Globus pallidus (tissue), 1 donor: ENCODE data around the gene PRL.

ENCODE experiments used
- DNase-seq: peaks from one replicate; pipeline ENCODE4 v3.0.0-alpha.2; 2015; ENCODE audit warnings: low spot score

The PRL gene

GRCh38 chr6:22296936-22297335, at the start of gene PRL:
Gene PRL (minus strand): TSS chr6:22297036. CDS start chr6:22296982, 54 bp downstream.
- DNase-seq = no peak

- DNase-seq = no peak
Measured at GRCh38 chr6:22343864-22344263, 47.0 kb upstream of the PRL start.

- no peak for DNase-seq
Measured at GRCh38 chr6:22334778-22335177, 37.9 kb upstream of the PRL start.

GRCh38 chr6:22333802-22334201, 37.0 kb upstream of the PRL start:
- no peak for DNase-seq

- no peak for DNase-seq
Measured at GRCh38 chr6:22332711-22333110, 35.9 kb upstream of the PRL start.

GRCh38 chr6:22332216-22332615, 35.4 kb upstream of the PRL start:
- no peak for DNase-seq

- DNase-seq = no peak
Measured at GRCh38 chr6:22330941-22331340, 34.1 kb upstream of the PRL start.

GRCh38 chr6:22328474-22328873, 31.6 kb upstream of the PRL start:
- DNase-seq = no peak

GRCh38 chr6:22327881-22328280, 31.0 kb upstream of the PRL start:
- no peak for DNase-seq

GRCh38 chr6:22326500-22326899, 29.7 kb upstream of the PRL start:
- DNase-seq = no peak

GRCh38 chr6:22325481-22325880, 28.6 kb upstream of the PRL start:
- DNase-seq = no peak

- DNase-seq = no peak
Measured at GRCh38 chr6:22323848-22324247, 27.0 kb upstream of the PRL start.

- DNase-seq = no peak
Measured at GRCh38 chr6:22322103-22323030, 25.5 kb upstream of the PRL start.

GRCh38 chr6:22320750-22321149, 23.9 kb upstream of the PRL start:
- no peak for DNase-seq

GRCh38 chr6:22318404-22318803, 21.6 kb upstream of the PRL start:
- DNase-seq = no peak

- DNase-seq = no peak
Measured at GRCh38 chr6:22313796-22314195, 17.0 kb upstream of the PRL start.

GRCh38 chr6:22308939-22309338, 12.1 kb upstream of the PRL start:
- DNase-seq = no peak

GRCh38 chr6:22306741-22307466, 10.1 kb upstream of the PRL start:
- no peak for DNase-seq

GRCh38 chr6:22302838-22303237, 6.0 kb upstream of the PRL start:
- no peak for DNase-seq

- no peak for DNase-seq
Measured at GRCh38 chr6:22300273-22300998, 3.6 kb upstream of the PRL start.

- no peak for DNase-seq
Measured at GRCh38 chr6:22298475-22298890, 1.6 kb upstream of the PRL start.

GRCh38 chr6:22296067-22296466, 769 bp downstream of the PRL start:
- no peak for DNase-seq

GRCh38 chr6:22295145-22295544, 1.7 kb downstream of the PRL start:
- DNase-seq = no peak
